NT2/D1 (cell line): ENCODE data around the gene FARP1.

Experiments used
- SUZ12 ChIP-seq: IDR thresholded peaks from 2 replicates; pipeline ENCODE4 v1.6.1; 2011; ENCODE audit not compliant: insufficient read length, insufficient read depth; ENCODE audit errors: extremely low read depth
- ZNF274 ChIP-seq: IDR thresholded peaks from 2 replicates; pipeline ENCODE4 v1.6.1; 2011; ENCODE audit warnings: mild to moderate bottlenecking, low read depth, low read length

GRCh38 chr13:98110749-98111148 lies 32.1 kb upstream of the FARP1 start:
- TF ChIP-seq ZNF274 (no peak), SUZ12 (no peak)
